CD14-positive monocyte (primary cell): ENCODE measurements around the gene SUMO3. TPM values are rescaled to one million over a fixed set of nuclear protein-coding genes. Genes with fewer than 3 reads are reported as not detected.
A peak's percentile ranks its signal among the peaks of the same experiment; 100 is the strongest.

ENCODE experiments used
- DNase-seq, 3 donors: peaks; one replicate each; pipeline ENCODE4 v3.0.0-alpha.2; 2011 to 2022
- H2AFZ ChIP-seq: 2 replicates; pipeline ENCODE4 v1.6.0; 2012; ENCODE audit warnings: mild to moderate bottlenecking, low read depth, low read length, inconsistent platforms; ENCODE audit not compliant: insufficient read depth, poor library complexity, severe bottlenecking
- H3K27ac ChIP-seq, 2 donors: 1 replicate in 1 of 2; 2 replicates in 1 of 2; pipeline ENCODE4 v1.5.1; 2012 to 2013; ENCODE audit warnings: low read length in 2 of 2, control low read depth in 1 of 2, inconsistent platforms in 1 of 2, low read depth in 1 of 2, mild to moderate bottlenecking in 1 of 2
- H3K27me3 ChIP-seq, 2 donors: one replicate each; pipeline versions ENCODE4 v1.6.0 to v1.6.1; 2011 to 2013; ENCODE audit warnings: low read length in 2 of 2; ENCODE audit not compliant: control insufficient read depth in 2 of 2, insufficient read depth in 2 of 2
- H3K36me3 ChIP-seq, 2 donors: replicated peaks in 1 of 2; 1 replicate in 1 of 2; 2 replicates in 1 of 2; pipeline versions ENCODE4 v1.5.1 to v1.6.1; 2012 to 2013; ENCODE audit warnings: low read length in 2 of 2, control low read depth in 1 of 2, inconsistent platforms in 1 of 2, mild to moderate bottlenecking in 1 of 2; ENCODE audit not compliant: insufficient read depth in 2 of 2, control insufficient read depth in 1 of 2
- H3K4me1 ChIP-seq, 2 donors: 1 replicate in 1 of 2; 2 replicates in 1 of 2; pipeline versions ENCODE4 v1.5.1 to v1.6.1; 2012 to 2013; ENCODE audit warnings: low read length in 2 of 2, control low read depth in 1 of 2, inconsistent platforms in 1 of 2, mild to moderate bottlenecking in 1 of 2, moderate library complexity in 1 of 2; ENCODE audit not compliant: insufficient read depth in 2 of 2, control insufficient read depth in 1 of 2
- H3K4me2 ChIP-seq: replicated peaks from 2 replicates; pipeline ENCODE3; 2012; ENCODE audit warnings: low read length, moderate library complexity, mild to moderate bottlenecking; ENCODE audit not compliant: poor library complexity, severe bottlenecking; ENCODE audit errors: extremely low read depth
- H3K4me3 ChIP-seq, 3 experiments: fragments of 200-600 bp in 1 of 3; sonication (generic) in 1 of 3; replicated peaks in 1 of 3; 1 replicate in 2 of 3; 2 replicates in 1 of 3; pipeline ENCODE4 v1.5.1; 2011 to 2013; ENCODE audit warnings: low read length in 3 of 3, mild to moderate bottlenecking in 3 of 3, control low read depth in 2 of 3, low read depth in 2 of 3, inconsistent platforms in 1 of 3, moderate library complexity in 1 of 3
- H3K79me2 ChIP-seq: 2 replicates; pipeline ENCODE4 v1.6.0; 2012; ENCODE audit warnings: mild to moderate bottlenecking, control low read depth, inconsistent platforms, low read length, moderate library complexity; ENCODE audit not compliant: insufficient read depth
- H3K9ac ChIP-seq: 2 replicates; pipeline ENCODE4 v1.6.0; 2017; ENCODE audit warnings: low read length, mild to moderate bottlenecking; ENCODE audit not compliant: insufficient read depth, poor library complexity, severe bottlenecking
- H3K9me3 ChIP-seq, 2 donors: replicated peaks in 1 of 2; 1 replicate in 1 of 2; 2 replicates in 1 of 2; pipeline versions ENCODE4 v1.5.1 to v1.6.1; 2012 to 2013; ENCODE audit warnings: low read length in 2 of 2, control low read depth in 1 of 2; ENCODE audit not compliant: control insufficient read depth in 1 of 2, insufficient read depth in 1 of 2
- H4K20me1 ChIP-seq: 2 replicates; pipeline ENCODE4 v1.6.0; 2012; ENCODE audit warnings: mild to moderate bottlenecking, low read length, control low read depth, moderate library complexity; ENCODE audit not compliant: insufficient read depth
- H3K27ac Mint-ChIP-seq, 7 donors: one replicate each; pipeline ENCODE4 v1.8.0; 2020; ENCODE audit warnings: mild to moderate bottlenecking in 7 of 7, mixed read lengths in 7 of 7, moderate library complexity in 6 of 7, inconsistent platforms in 2 of 7
- H3K27me3 Mint-ChIP-seq, 3 donors: one replicate each; pipeline ENCODE4 v1.8.0; 2021 to 2022; ENCODE audit warnings: low read depth in 3 of 3, mild to moderate bottlenecking in 3 of 3, mixed read lengths in 3 of 3, moderate library complexity in 3 of 3, inconsistent platforms in 1 of 3
- H3K36me3 Mint-ChIP-seq, 2 donors: one replicate each; pipeline ENCODE4 v1.8.0; 2020; ENCODE audit warnings: mixed read lengths in 2 of 2, inconsistent platforms in 1 of 2, mild to moderate bottlenecking in 1 of 2
- H3K4me1 Mint-ChIP-seq: one replicate; pipeline ENCODE4 v1.8.0; 2020; ENCODE audit warnings: mild to moderate bottlenecking, mixed read lengths
- H3K4me3 Mint-ChIP-seq, 2 donors: one replicate each; pipeline ENCODE4 v1.8.0; 2020; ENCODE audit warnings: mild to moderate bottlenecking in 2 of 2, mixed read lengths in 2 of 2, moderate library complexity in 1 of 2
- H3K9me3 Mint-ChIP-seq, 7 donors: one replicate each; pipeline ENCODE4 v1.8.0; 2020 to 2022; ENCODE audit warnings: mixed read lengths in 7 of 7, mild to moderate bottlenecking in 6 of 7, moderate library complexity in 6 of 7, inconsistent platforms in 2 of 7
- CTCF ChIP-seq: fragments of 200-600 bp; IDR thresholded peaks from one replicate; pipeline ENCODE4 v1.8.0; 2022; ENCODE audit warnings: antibody characterized with exemption, mild to moderate bottlenecking
- WGBS: methylation state at CpG from one replicate; pipeline ENCODE4 v1.1.5; 2013; ENCODE audit warnings: missing lambda C conversion rate; ENCODE audit not compliant: insufficient coverage; 5-methylcytosine and 5-hydroxymethylcytosine counted together
- intact Hi-C, 2 donors: fragments of 100-400 bp; cut with micrococcal nuclease; formaldehyde crosslinking; loops; one replicate each; pipeline versions ENCODE4 v1.15.0 to v1.15.1; 2023
- polyA plus RNA-seq, 3 donors: library from polyadenylated mRNA; depleted of rRNA in 1 of 3; unstranded in 2 of 3; stranded (reverse) in 1 of 3; fragments of 300-500 nt in 2 of 3; fragments of >200 nt in 1 of 3; fragmentation: Illumina TruSeq in 2 of 3; gene quantifications; 1 replicate in 2 of 3; 2 replicates in 1 of 3; pipeline ENCODE4 v1.2.3, GENCODE V29; 2012 to 2021

The SUMO3 gene
- polyA plus RNA-seq, 3 donors, result 70.9 to 112 (median 109) TPM

DNA sequence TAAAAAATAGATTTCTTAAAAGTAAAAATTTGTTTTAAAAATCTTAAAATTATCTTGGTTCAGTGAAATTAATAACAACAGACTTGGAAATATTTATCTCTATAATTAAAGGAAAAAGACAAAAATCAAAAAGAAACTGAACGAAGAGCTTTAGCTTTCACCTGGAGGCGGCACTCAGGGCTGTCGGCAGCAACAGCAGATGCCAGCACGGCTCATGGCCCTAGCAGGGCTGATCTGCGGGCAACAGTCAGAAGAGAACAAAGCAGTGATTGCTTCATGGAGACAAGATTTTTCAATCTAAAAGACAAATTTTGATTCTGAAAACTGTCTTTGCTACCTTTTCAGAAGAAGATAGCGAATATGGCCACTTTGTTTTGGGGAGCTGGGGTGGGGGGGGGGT, 38.9 kb downstream of the SUMO3 start:
- Histone ChIP-seq H3K27me3 (no peaks in the 10 kb centered on the region), H3K4me2 (no peak overlapping the region), H3K27ac (no peak overlapping the region), H3K4me3 (no peak overlapping the region), H4K20me1 (peaks cover 17% of the 10 kb centered on the region), H3K4me1 (no peaks in the 10 kb centered on the region), H3K9me3 (no peaks in the 10 kb centered on the region), H3K79me2 (peaks cover 4% of the 10 kb centered on the region), H3K9ac (no peak overlapping the region), H3K36me3 (peaks cover 36 to 92% of the 10 kb centered on the region in 2 donors), H2AFZ (no peak overlapping the region)
- Mint-ChIP-seq H3K4me3 (no peak overlapping the region), H3K36me3 (peaks cover 59 to 65% of the 10 kb centered on the region in 2 donors), H3K27ac (peak overlapping the region in 2 of 7 donors; percentile 57 to 82), H3K9me3 (no peaks in the 10 kb centered on the region), H3K27me3 (no peaks in the 10 kb centered on the region), H3K4me1 (no peaks in the 10 kb centered on the region)
- TF ChIP-seq CTCF, result no peak
- WGBS, result 100% methylated on average over 5 of the region's 6 CpGs
- intact Hi-C loops, result no loop called here
- no peak for DNase-seq

DNA sequence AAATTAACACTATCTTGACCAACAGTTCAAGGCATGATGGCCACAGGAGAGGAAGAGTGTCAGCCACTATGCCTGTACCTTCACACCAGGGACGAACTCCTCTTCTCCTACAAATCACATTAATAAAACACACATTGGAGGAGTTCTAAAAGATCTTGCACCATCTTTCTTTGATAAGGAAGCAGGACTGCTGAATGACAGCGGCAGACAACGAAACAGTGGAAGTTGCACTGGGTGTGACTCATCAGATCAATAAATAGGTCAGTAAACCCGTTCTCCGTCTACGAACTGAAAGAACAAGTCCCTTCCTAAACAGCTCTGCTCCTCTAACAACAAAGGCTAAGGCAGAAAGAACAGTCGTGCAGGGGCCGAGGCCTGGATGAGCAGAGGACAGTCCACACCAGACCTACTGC, 39.4 kb downstream of the SUMO3 start:
- intact Hi-C loops, result no loop called here
- peaks cover 4% of the 10 kb centered on the region for H3K79me2 ChIP-seq
- TF ChIP-seq CTCF, result no peak
- H3K36me3 ChIP-seq, result peaks cover 41 to 92% of the 10 kb centered on the region in 2 donors
- no peak overlapping the region for H3K27ac ChIP-seq
- H3K9ac ChIP-seq, result no peak overlapping the region
- H2AFZ ChIP-seq, result no peak overlapping the region
- Mint-ChIP-seq H3K36me3 (peaks cover 60 to 66% of the 10 kb centered on the region in 2 donors), H3K27ac (no peak overlapping the region), H3K4me1 (no peaks in the 10 kb centered on the region), H3K4me3 (no peak overlapping the region), H3K27me3 (no peaks in the 10 kb centered on the region), H3K9me3 (no peaks in the 10 kb centered on the region)
- no peaks in the 10 kb centered on the region for H3K27me3 ChIP-seq
- H3K4me3 ChIP-seq, result no peak overlapping the region
- 53% methylated on average over 3 of the region's 8 CpGs for WGBS
- no peaks in the 10 kb centered on the region for H3K4me1 ChIP-seq
- no peak for DNase-seq
- no peaks in the 10 kb centered on the region for H3K9me3 ChIP-seq
- peaks cover 13% of the 10 kb centered on the region for H4K20me1 ChIP-seq
- H3K4me2 ChIP-seq, result no peak overlapping the region
